Measurements from ENCODE around the gene TSR3. TPM values are rescaled to one million over a fixed set of nuclear protein-coding genes. Genes with fewer than 3 reads are reported as not detected.

The TSR3 gene
- total RNA-seq, 1 experiment from 2014 or later, result 20.1 TPM

GRCh38 chr16:1351215-1351581, 480 bp downstream of the TSR3 start:
- H3K79me2 ChIP-seq (ENCODE audit: low read length), result peaks cover 55% of the 10 kb centered on the region
- H4K20me1 ChIP-seq (ENCODE audit: insufficient read depth, low read depth, low read length), result 0 out of 2 replicates have a peak, but pooled peaks cover 7% of the 10 kb centered on the region
- no peak for DNase-seq
- H3K4me3 ChIP-seq (ENCODE audit: low read length), result peak overlapping the region; percentile 96
- peak overlapping the region; percentile 89 for H3K9ac ChIP-seq (ENCODE audit: low read length)
- no peaks in the 10 kb centered on the region for H3K36me3 ChIP-seq (ENCODE audit: insufficient read depth, low read length)
- H3K9me3 ChIP-seq (ENCODE audit: low read length), result no peaks in the 10 kb centered on the region
- no peaks in the 10 kb centered on the region for H3K27me3 ChIP-seq (ENCODE audit: low read length)
- H3K9me2 ChIP-seq (replicated peaks; ENCODE audit: insufficient read depth, low read length), result no peaks in the 10 kb centered on the region
- H2AFZ ChIP-seq (ENCODE audit: low read length), result peak overlapping the region; percentile 84; the same call in 1 of the 2 replicates
- H3K4me1 ChIP-seq (ENCODE audit: low read length), result peaks cover 23% of the 10 kb centered on the region
- no peak overlapping the region for H3K27ac ChIP-seq (ENCODE audit: low read length)
- H3K4me2 ChIP-seq (ENCODE audit: low read depth, low read length, poor library complexity, severe bottlenecking), result peak overlapping the region; percentile 98

- Histone ChIP-seq H3K79me2 (ENCODE audit: low read length) (peaks cover 50% of the 10 kb centered on the region), H3K9ac (ENCODE audit: low read length) (peak overlapping the region; percentile 89), H3K27ac (ENCODE audit: low read length) (no peak overlapping the region), H3K4me3 (ENCODE audit: low read length) (peak overlapping the region; percentile 96), H3K27me3 (ENCODE audit: low read length) (no peaks in the 10 kb centered on the region), H3K9me2 (replicated peaks; ENCODE audit: insufficient read depth, low read length) (no peaks in the 10 kb centered on the region), H3K36me3 (ENCODE audit: insufficient read depth, low read length) (no peaks in the 10 kb centered on the region), H2AFZ (ENCODE audit: low read length) (no peak overlapping the region), H3K9me3 (ENCODE audit: low read length) (no peaks in the 10 kb centered on the region), H3K4me1 (ENCODE audit: low read length) (peaks cover 23% of the 10 kb centered on the region), H3K4me2 (ENCODE audit: low read depth, low read length, poor library complexity, severe bottlenecking) (peak overlapping the region; percentile 98), H4K20me1 (ENCODE audit: insufficient read depth, low read depth, low read length) (0 out of 2 replicates have a peak, but pooled peaks cover 7% of the 10 kb centered on the region)
- DNase-seq, result no peak
Observed at GRCh38 chr16:1350691-1351090, 987 bp downstream of the TSR3 start.

- Histone ChIP-seq H4K20me1 (ENCODE audit: insufficient read depth, low read depth, low read length) (0 out of 2 replicates have a peak, but pooled peaks cover 7% of the 10 kb centered on the region), H2AFZ (ENCODE audit: low read length) (no peak overlapping the region), H3K4me1 (ENCODE audit: low read length) (peaks cover 23% of the 10 kb centered on the region), H3K36me3 (ENCODE audit: insufficient read depth, low read length) (no peaks in the 10 kb centered on the region), H3K9ac (ENCODE audit: low read length) (0 out of 2 replicates have a peak overlapping the region, but pooled peaks have one; percentile 89), H3K4me2 (ENCODE audit: low read depth, low read length, poor library complexity, severe bottlenecking) (no peak overlapping the region), H3K4me3 (ENCODE audit: low read length) (peak overlapping the region; percentile 96; the same call in 1 of the 2 replicates), H3K9me3 (ENCODE audit: low read length) (no peaks in the 10 kb centered on the region), H3K27me3 (ENCODE audit: low read length) (no peaks in the 10 kb centered on the region), H3K9me2 (replicated peaks; ENCODE audit: insufficient read depth, low read length) (no peaks in the 10 kb centered on the region), H3K79me2 (ENCODE audit: low read length) (peaks cover 45% of the 10 kb centered on the region), H3K27ac (ENCODE audit: low read length) (no peak overlapping the region)
- no peak for DNase-seq
Observed at GRCh38 chr16:1349951-1350350, 1.7 kb downstream of the TSR3 start.

GRCh38 chr16:1349351-1349750, 2.3 kb downstream of the TSR3 start:
- no peak overlapping the region for H2AFZ ChIP-seq (ENCODE audit: low read length)
- no peak overlapping the region for H3K9ac ChIP-seq (ENCODE audit: low read length)
- H3K4me1 ChIP-seq (ENCODE audit: low read length), result peaks cover 23% of the 10 kb centered on the region
- H3K4me3 ChIP-seq (ENCODE audit: low read length), result no peak overlapping the region
- H3K4me2 ChIP-seq (ENCODE audit: low read depth, low read length, poor library complexity, severe bottlenecking), result no peak overlapping the region
- no peaks in the 10 kb centered on the region for H3K36me3 ChIP-seq (ENCODE audit: insufficient read depth, low read length)
- no peak overlapping the region for H3K27ac ChIP-seq (ENCODE audit: low read length)
- H3K9me2 ChIP-seq (replicated peaks; ENCODE audit: insufficient read depth, low read length), result no peaks in the 10 kb centered on the region
- peaks cover 39% of the 10 kb centered on the region for H3K79me2 ChIP-seq (ENCODE audit: low read length)
- H3K9me3 ChIP-seq (ENCODE audit: low read length), result no peaks in the 10 kb centered on the region
- H3K27me3 ChIP-seq (ENCODE audit: low read length), result no peaks in the 10 kb centered on the region
- no peak for DNase-seq
- H4K20me1 ChIP-seq (ENCODE audit: insufficient read depth, low read depth, low read length), result 0 out of 2 replicates have a peak, but pooled peaks cover 7% of the 10 kb centered on the region

GRCh38 chr16:1348926-1349325, 2.8 kb downstream of the TSR3 start:
- Histone ChIP-seq H3K9me3 (ENCODE audit: low read length) (no peaks in the 10 kb centered on the region), H4K20me1 (ENCODE audit: insufficient read depth, low read depth, low read length) (0 out of 2 replicates have a peak, but pooled peaks cover 7% of the 10 kb centered on the region), H2AFZ (ENCODE audit: low read length) (no peak overlapping the region), H3K4me1 (ENCODE audit: low read length) (peaks cover 23% of the 10 kb centered on the region), H3K27me3 (ENCODE audit: low read length) (no peaks in the 10 kb centered on the region), H3K79me2 (ENCODE audit: low read length) (peaks cover 36% of the 10 kb centered on the region), H3K4me2 (ENCODE audit: low read depth, low read length, poor library complexity, severe bottlenecking) (no peak overlapping the region), H3K9me2 (replicated peaks; ENCODE audit: insufficient read depth, low read length) (no peaks in the 10 kb centered on the region), H3K4me3 (ENCODE audit: low read length) (no peak overlapping the region), H3K36me3 (ENCODE audit: insufficient read depth, low read length) (no peaks in the 10 kb centered on the region), H3K9ac (ENCODE audit: low read length) (no peak overlapping the region), H3K27ac (ENCODE audit: low read length) (no peak overlapping the region)
- DNase-seq, result no peak

GRCh38 chr16:1348441-1348840, 3.2 kb downstream of the TSR3 start:
- H3K9me3 ChIP-seq (ENCODE audit: low read length), result no peaks in the 10 kb centered on the region
- no peak overlapping the region for H3K9ac ChIP-seq (ENCODE audit: low read length)
- peaks cover 10% of the 10 kb centered on the region; the same call in 1 of the 2 replicates for H4K20me1 ChIP-seq (ENCODE audit: insufficient read depth, low read depth, low read length)
- no peak overlapping the region for H3K4me2 ChIP-seq (ENCODE audit: low read depth, low read length, poor library complexity, severe bottlenecking)
- no peak overlapping the region for H2AFZ ChIP-seq (ENCODE audit: low read length)
- H3K79me2 ChIP-seq (ENCODE audit: low read length), result peaks cover 31% of the 10 kb centered on the region
- H3K9me2 ChIP-seq (replicated peaks; ENCODE audit: insufficient read depth, low read length), result no peaks in the 10 kb centered on the region
- no peaks in the 10 kb centered on the region for H3K36me3 ChIP-seq (ENCODE audit: insufficient read depth, low read length)
- DNase-seq, result no peak
- H3K4me1 ChIP-seq (ENCODE audit: low read length), result peaks cover 25% of the 10 kb centered on the region
- no peak overlapping the region for H3K27ac ChIP-seq (ENCODE audit: low read length)
- no peaks in the 10 kb centered on the region for H3K27me3 ChIP-seq (ENCODE audit: low read length)
- H3K4me3 ChIP-seq (ENCODE audit: low read length), result no peak overlapping the region

GRCh38 chr16:1347962-1348361, 3.7 kb downstream of the TSR3 start:
- peaks cover 23% of the 10 kb centered on the region for H3K4me1 ChIP-seq (ENCODE audit: low read length)
- H2AFZ ChIP-seq (ENCODE audit: low read length), result no peak overlapping the region
- peaks cover 27% of the 10 kb centered on the region for H3K79me2 ChIP-seq (ENCODE audit: low read length)
- no peaks in the 10 kb centered on the region for H3K27me3 ChIP-seq (ENCODE audit: low read length)
- H4K20me1 ChIP-seq (ENCODE audit: insufficient read depth, low read depth, low read length), result peaks cover 13% of the 10 kb centered on the region; the same call in 1 of the 2 replicates
- no peak for DNase-seq
- no peak overlapping the region for H3K4me2 ChIP-seq (ENCODE audit: low read depth, low read length, poor library complexity, severe bottlenecking)
- no peaks in the 10 kb centered on the region for H3K36me3 ChIP-seq (ENCODE audit: insufficient read depth, low read length)
- no peak overlapping the region for H3K9ac ChIP-seq (ENCODE audit: low read length)
- no peaks in the 10 kb centered on the region for H3K9me2 ChIP-seq (replicated peaks; ENCODE audit: insufficient read depth, low read length)
- H3K27ac ChIP-seq (ENCODE audit: low read length), result no peak overlapping the region
- no peaks in the 10 kb centered on the region for H3K9me3 ChIP-seq (ENCODE audit: low read length)
- no peak overlapping the region for H3K4me3 ChIP-seq (ENCODE audit: low read length)

GRCh38 chr16:1347286-1347855, 4.3 kb downstream of the TSR3 start:
- no peak overlapping the region for H3K27ac ChIP-seq (ENCODE audit: low read length)
- peaks cover 21% of the 10 kb centered on the region for H3K79me2 ChIP-seq (ENCODE audit: low read length)
- no peaks in the 10 kb centered on the region for H3K9me3 ChIP-seq (ENCODE audit: low read length)
- peaks cover 22% of the 10 kb centered on the region for H3K4me1 ChIP-seq (ENCODE audit: low read length)
- H3K4me2 ChIP-seq (ENCODE audit: low read depth, low read length, poor library complexity, severe bottlenecking), result no peak overlapping the region
- no peaks in the 10 kb centered on the region for H3K36me3 ChIP-seq (ENCODE audit: insufficient read depth, low read length)
- H4K20me1 ChIP-seq (ENCODE audit: insufficient read depth, low read depth, low read length), result peaks cover 17% of the 10 kb centered on the region; the same call in 1 of the 2 replicates
- no peak overlapping the region for H2AFZ ChIP-seq (ENCODE audit: low read length)
- H3K4me3 ChIP-seq (ENCODE audit: low read length), result no peak overlapping the region
- no peak overlapping the region for H3K9ac ChIP-seq (ENCODE audit: low read length)
- DNase-seq, result no peak
- no peaks in the 10 kb centered on the region for H3K27me3 ChIP-seq (ENCODE audit: low read length)
- H3K9me2 ChIP-seq (replicated peaks; ENCODE audit: insufficient read depth, low read length), result no peaks in the 10 kb centered on the region
